Pons (tissue), 1 donor: ENCODE measurements around the gene RNF10.
"Not testable (repeated sequence)": the region's sequence is repeated elsewhere in the genome, so short reads cannot be mapped to it uniquely, and the experiment has no call there.

Source experiments
- DNase-seq: peaks from one replicate; pipeline ENCODE4 v3.0.0-alpha.2; 2016; ENCODE audit warnings: low spot score

Gene RNF10

DNA sequence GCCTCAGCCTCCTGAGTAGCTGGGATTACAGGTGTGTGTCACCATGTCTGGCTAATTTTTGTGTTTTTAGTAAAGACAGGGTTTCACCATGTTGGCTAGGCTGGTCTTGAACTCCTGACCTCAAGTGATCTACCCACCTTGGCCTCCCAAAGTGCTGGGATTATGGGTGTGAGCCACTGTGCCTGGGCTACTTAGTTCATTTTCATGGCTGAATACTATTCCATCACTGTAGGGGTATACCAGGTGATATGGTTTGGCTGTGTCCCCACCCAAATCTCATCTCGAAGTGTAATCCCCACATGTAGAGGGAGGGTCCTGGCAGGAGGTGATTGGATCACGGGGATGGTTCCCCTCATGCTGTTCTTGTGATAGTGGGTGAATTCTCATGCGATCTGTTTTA, 83.0 kb downstream of the RNF10 start:
- DNase-seq: not testable (repeated sequence)

DNA sequence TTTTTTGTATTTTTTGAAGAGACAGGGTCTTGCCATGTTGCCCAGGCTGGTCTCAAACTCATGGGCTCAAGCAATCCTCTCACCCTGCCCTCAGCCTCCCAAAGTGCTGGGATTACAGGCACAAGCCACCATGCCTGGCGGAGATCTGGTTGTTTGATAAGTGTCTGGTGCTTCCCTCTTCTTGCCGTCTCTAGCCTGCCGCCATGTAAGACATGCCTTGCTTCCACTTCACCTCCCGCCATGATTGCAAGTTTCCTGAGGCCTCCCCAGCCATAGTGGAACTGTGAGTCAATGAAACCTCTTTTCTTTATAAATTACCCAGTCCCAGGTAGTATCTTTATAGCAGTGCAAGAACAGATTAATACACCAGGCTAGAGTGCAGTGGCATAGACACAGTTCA, 83.6 kb downstream of the RNF10 start:
- DNase-seq: not testable (repeated sequence)

DNA sequence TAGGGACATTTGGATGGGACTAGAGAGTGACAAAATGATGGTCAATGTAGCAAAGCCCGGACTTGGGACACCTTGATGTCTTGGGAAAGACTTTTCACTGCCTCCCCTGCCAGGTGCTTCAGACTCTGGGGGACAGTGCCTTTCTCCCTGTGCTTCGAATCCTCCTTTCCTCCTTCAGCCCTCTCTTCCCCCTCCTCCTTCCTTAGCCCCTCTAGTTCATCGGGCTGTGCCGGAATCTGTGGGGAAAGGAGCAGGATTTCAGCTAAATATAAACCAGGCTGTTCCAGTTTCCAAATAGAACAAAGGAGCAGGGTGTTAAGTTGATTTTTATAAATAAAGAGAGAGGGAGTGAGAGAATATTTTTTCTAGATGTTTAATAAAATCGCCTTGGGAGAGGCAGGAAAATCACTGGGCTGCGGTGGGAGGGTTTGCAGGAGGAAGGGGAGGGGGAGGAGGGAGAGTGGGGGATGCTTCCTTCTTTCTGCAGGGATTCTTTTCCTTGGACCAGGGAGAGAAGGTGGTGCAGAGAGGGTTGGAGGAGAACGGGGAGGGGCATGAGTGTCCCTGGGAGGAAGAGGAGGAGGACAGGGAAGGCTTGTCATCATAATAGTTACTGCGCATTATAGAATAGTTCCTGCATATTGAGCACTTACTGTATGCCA, 84.9 kb downstream of the RNF10 start:
- DNase-seq: no peak

DNA sequence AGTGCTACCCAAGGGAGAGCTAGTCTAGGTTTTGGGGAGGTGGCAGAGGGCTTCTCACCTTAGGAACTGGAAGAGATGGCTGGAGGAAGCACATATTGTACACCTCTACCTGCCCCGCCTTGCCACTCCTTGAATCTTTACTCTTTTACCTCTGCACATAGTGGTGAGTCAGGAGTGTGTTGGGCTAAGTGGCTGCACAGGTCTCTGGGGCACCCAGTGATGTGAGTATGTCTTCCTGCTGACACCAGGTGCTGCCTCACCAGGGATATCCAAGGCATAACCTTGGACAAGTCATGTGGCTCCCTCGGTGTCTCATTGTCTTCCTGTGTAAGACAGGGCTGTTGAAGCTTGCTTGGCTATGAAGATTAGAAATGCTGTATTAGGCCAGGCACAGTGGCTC, 86.5 kb downstream of the RNF10 start:
- DNase-seq: no peak

DNA sequence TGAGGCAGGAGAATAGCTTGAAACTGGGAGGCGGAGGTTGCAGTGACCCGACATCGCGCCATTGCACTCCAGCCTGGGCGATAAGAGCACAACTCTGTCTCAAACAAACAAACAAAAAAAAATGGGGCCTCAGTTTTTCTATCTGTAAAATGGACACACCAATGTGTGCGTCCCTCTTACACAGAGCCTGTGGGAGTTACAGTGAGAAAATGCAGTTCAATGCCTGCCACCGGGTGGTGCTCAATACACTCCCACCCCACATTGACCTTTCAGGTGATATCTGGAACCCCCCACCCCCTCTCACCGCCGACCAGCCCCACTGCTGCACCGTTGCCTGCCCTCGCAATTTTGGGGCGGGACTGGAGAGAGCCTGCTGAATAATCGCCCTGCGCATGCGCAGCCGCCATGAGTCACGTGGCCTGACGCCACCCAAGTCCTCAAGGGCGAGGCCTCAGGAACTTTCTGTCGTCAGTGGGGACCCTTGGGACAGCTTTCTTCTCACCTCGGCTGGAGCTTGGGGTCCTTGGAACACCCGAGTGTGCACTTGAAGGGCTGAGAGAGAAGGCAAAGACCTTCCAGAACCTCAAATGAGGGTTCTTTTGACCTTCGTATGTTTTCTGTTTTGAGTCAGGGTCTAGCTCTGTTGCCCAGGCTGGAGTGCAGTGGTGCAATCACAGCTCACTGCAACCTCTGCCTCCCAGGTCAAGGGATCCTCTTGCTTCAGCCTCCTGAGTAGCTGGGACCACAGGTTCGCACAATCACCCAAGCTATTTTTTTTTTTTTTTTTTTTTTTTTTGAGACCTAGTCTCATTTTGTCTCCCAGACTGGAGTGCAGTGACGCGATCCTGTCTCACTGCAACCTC, 91.6 kb downstream of the RNF10 start:
- DNase-seq: no peak
